ENCODE data around the gene RRM1. TPM values are rescaled to one million over a fixed set of nuclear protein-coding genes. Genes with fewer than 3 reads are reported as not detected.
"Not testable (repeated sequence)": the region's sequence is repeated elsewhere in the genome, so short reads cannot be mapped to it uniquely, and the experiment has no call there.

The RRM1 gene
- total RNA-seq, 8 experiments from 2014 or later = 8.7 to 104 (median 38.4) TPM

DNA sequence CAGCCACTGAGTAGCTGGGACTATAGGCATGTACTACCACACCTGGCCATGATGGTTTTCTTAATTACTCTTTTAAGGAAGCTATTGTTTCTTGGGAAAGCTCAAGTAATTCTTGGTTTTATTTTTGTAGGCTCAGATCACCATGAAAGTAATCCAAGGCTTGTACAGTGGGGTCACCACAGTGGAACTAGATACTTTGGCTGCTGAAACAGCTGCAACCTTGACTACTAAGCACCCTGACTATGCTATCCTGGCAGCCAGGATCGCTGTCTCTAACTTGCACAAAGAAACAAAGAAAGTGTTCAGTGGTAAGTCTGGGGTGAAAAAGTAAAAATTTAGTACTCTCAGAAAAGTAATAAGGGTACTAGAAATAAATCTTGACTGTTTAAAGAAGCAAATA, 11.3 kb downstream of the RRM1 start:
- no peak overlapping the region for H3K4me3 ChIP-seq
- in situ Hi-C loops (cut with MboI; ENCODE audit: low pct_unique_long_range_greater_than_20kb in 2 of 9, low sequenced_read_pairs in 9 of 9, unreplicated experiment in 9 of 9) = no loop called here
- H3K4me1 ChIP-seq (replicated peaks in 1 of 2) = no peaks in the 10 kb centered on the region
- H3K27ac ChIP-seq = no peak overlapping the region
- WGBS, 10 experiments = 100% methylated on average over 1 of the region's 1 CpG; no CpG with 5 or more reads in 5 of the 10 experiments
- no peak for ATAC-seq (replicated peaks in 6 of 8)

DNA sequence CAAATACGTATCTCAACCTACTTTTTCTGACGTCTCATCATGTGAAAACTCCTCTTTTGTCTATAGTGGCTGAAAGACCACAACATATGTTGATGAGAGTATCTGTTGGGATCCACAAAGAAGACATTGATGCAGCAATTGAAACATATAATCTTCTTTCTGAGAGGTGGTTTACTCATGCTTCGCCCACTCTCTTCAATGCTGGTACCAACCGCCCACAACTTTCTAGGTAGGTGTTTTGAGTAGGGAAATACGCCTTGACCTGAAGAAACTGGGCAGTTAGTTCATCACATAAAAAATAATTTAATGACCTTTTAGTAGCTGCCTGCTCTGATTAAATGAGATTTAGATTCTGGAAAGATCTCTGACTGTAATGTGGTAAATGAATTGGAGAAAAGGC, 17.2 kb downstream of the RRM1 start:
- in situ Hi-C loops (cut with MboI; ENCODE audit: low pct_unique_long_range_greater_than_20kb in 2 of 9, low sequenced_read_pairs in 9 of 9, unreplicated experiment in 9 of 9) = no loop called here
- WGBS, 10 experiments = 80 to 100% (median 94%) methylated on average over 1 to 5 of the region's 5 CpGs; no CpG with 5 or more reads in 2 of the 10 experiments
- no peak overlapping the region for H3K27ac ChIP-seq
- no peak overlapping the region for H3K4me3 ChIP-seq
- ATAC-seq (replicated peaks in 6 of 8) = no peak
- H3K4me1 ChIP-seq (replicated peaks in 1 of 2) = no peaks in the 10 kb centered on the region

DNA sequence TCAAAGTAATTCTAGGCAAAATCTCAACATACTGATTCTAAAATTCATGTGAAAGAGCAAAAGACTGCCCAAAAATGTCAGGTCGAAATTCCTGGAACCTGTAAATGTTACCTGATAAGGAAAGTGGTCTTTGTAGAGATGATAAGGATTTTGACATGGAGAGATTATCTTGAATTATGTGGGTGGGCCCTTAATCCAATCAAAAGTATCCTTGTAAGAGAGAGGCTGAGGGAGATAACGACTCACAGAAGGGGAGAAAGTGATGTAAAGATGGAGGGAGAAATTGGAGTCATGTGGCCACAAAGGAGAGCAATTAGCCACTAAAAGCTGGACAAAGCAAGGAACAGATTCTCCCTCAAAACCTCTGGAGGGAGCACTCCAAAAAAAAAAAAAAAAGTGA, 20.5 kb downstream of the RRM1 start:
- no peak overlapping the region for H3K27ac ChIP-seq
- no peak for ATAC-seq (replicated peaks in 6 of 8)
- 87 to 100% (median 100%) methylated on average over 1 to 2 of the region's 2 CpGs for WGBS, 10 experiments
- in situ Hi-C loops (cut with MboI; ENCODE audit: low pct_unique_long_range_greater_than_20kb in 2 of 9, low sequenced_read_pairs in 9 of 9, unreplicated experiment in 9 of 9) = no loop called here
- no peaks in the 10 kb centered on the region for H3K4me1 ChIP-seq (replicated peaks in 1 of 2)
- no peak overlapping the region for H3K4me3 ChIP-seq

DNA sequence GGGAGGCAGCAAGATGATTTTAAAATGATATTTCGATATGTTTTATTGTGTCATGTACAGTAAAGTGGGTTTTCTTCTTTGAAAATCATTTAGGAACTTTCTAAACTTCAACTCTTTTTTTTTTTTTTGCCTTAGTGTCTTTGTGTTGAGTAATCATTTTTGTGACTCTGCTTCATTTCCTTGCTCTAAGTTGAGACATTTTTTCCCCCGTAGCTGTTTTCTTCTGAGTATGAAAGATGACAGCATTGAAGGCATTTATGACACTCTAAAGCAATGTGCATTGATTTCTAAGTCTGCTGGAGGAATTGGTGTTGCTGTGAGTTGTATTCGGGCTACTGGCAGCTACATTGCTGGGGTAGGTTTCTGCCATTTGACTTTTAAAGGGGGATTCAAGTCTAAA, 23.5 kb downstream of the RRM1 start:
- no peak overlapping the region for H3K27ac ChIP-seq
- no peak overlapping the region for H3K4me3 ChIP-seq
- ATAC-seq (replicated peaks in 6 of 8) = peak in 1 of 8 experiments; percentile 19
- no peaks in the 10 kb centered on the region for H3K4me1 ChIP-seq (replicated peaks in 1 of 2)
- WGBS, 10 experiments = 23 to 100% (median 87%) methylated on average over 1 to 3 of the region's 3 CpGs
- in situ Hi-C loops (cut with MboI; ENCODE audit: low pct_unique_long_range_greater_than_20kb in 2 of 9, low sequenced_read_pairs in 9 of 9, unreplicated experiment in 9 of 9) = no loop called here

DNA sequence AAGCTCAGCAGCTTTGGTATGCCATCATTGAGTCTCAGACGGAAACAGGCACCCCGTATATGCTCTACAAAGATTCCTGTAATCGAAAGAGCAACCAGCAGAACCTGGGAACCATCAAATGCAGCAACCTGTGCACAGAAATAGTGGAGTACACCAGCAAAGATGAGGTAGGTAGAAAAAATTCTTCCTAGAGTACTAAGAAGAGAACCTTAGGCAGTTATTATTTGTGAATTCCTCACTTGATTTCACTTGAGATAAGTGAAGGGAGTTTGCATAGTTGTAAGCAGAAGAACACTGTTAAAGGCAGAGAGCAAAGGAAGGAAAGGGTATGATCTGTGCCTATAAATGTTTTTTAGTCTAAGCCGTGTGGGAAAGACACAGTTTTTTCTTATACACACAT, 28.6 kb downstream of the RRM1 start:
- Histone ChIP-seq H3K4me1 (replicated peaks in 1 of 2) (no peaks in the 10 kb centered on the region), H3K4me3 (no peak overlapping the region), H3K27ac (no peak overlapping the region)
- ATAC-seq (replicated peaks in 6 of 8) = no peak
- in situ Hi-C loops (cut with MboI; ENCODE audit: low pct_unique_long_range_greater_than_20kb in 2 of 9, low sequenced_read_pairs in 9 of 9, unreplicated experiment in 9 of 9) = no loop called here
- WGBS, 10 experiments = 87 to 100% (median 98%) methylated on average over 1 to 4 of the region's 4 CpGs; no CpG with 5 or more reads in 1 of the 10 experiments

DNA sequence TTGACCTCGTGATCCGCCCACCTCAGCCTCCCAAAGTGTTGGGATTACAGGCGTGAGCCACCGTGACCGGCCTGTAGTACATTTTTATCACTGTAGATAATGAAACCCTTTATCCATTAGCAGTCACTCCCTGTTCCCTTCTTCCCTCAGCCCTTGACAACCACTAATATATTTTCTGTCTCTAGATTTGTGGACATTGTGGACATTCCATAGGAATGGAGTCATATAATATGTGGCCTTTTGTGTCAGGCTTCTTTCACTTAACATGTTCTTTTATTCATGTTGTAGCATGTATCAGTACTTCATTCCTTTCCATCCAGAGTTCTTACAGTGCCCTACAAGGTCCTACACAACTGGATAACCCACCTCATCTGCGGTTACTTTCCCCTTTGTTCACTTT, 30.5 kb downstream of the RRM1 start:
- Histone ChIP-seq H3K4me3 (no peak overlapping the region), H3K4me1 (replicated peaks in 1 of 2) (no peaks in the 10 kb centered on the region), H3K27ac (no peak overlapping the region)
- no peak for ATAC-seq (replicated peaks in 6 of 8)
- WGBS, 10 experiments = 80 to 100% (median 100%) methylated on average over 1 to 4 of the region's 6 CpGs; no CpG with 5 or more reads in 1 of the 10 experiments
- in situ Hi-C loops (cut with MboI; ENCODE audit: low pct_unique_long_range_greater_than_20kb in 2 of 9, low sequenced_read_pairs in 9 of 9, unreplicated experiment in 9 of 9) = no loop called here

DNA sequence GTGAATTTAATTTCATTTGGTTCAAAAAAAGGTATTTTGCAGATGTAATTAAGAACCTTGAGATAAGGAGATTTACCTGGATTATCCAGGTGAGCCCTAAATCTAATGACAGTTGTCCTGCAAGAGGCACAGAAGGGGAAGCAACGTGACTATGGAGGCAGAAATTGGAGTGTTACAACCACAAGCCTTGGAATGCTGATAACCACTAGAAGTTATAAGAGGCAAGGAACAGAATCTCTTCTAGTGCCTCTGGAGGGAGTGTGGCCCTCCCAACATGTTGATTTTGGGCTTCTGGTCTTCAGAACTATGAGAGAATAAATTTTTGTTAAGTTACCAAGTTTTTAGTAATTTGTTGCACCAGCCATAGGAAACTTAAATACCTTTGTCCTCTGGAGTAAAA, 32.8 kb downstream of the RRM1 start:
- Histone ChIP-seq H3K27ac (no peak overlapping the region), H3K4me3 (no peak overlapping the region), H3K4me1 (replicated peaks in 1 of 2) (no peaks in the 10 kb centered on the region)
- 43 to 100% (median 94%) methylated on average over 1 of the region's 1 CpG; no CpG with 5 or more reads in 4 of the 10 experiments for WGBS, 10 experiments
- in situ Hi-C loops (cut with MboI; ENCODE audit: low pct_unique_long_range_greater_than_20kb in 2 of 9, low sequenced_read_pairs in 9 of 9, unreplicated experiment in 9 of 9) = no loop called here
- ATAC-seq (replicated peaks in 6 of 8) = no peak

DNA sequence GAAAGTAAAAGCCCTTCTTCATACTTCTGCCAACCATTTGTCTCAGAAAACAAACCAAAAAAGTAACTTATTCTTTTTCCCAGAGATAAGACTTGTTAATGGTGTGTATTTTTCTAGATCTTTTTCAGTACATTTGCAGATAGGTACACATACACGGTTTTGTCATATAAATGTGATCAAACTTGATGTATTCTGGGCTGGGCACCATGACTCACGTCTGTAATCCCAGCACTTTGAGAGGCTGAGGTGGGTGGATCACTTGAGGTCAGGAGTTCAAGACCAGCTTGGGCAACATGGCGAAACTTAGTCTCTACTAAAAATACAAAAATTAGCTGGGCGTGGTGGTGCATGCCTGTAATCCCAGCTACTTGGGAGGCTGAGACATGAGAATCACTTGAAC, 35.6 kb downstream of the RRM1 start:
- WGBS, 10 experiments = 59 to 100% (median 92%) methylated on average over 1 to 3 of the region's 4 CpGs; no CpG with 5 or more reads in 2 of the 10 experiments
- ATAC-seq (replicated peaks in 6 of 8) = peak in 2 of 8 experiments; percentile 28 to 52
- in situ Hi-C loops (cut with MboI; ENCODE audit: low pct_unique_long_range_greater_than_20kb in 2 of 9, low sequenced_read_pairs in 9 of 9, unreplicated experiment in 9 of 9); H3K4me3 ChIP-seq; H3K4me1 ChIP-seq (replicated peaks in 1 of 2); H3K27ac ChIP-seq: not testable (repeated sequence)

DNA sequence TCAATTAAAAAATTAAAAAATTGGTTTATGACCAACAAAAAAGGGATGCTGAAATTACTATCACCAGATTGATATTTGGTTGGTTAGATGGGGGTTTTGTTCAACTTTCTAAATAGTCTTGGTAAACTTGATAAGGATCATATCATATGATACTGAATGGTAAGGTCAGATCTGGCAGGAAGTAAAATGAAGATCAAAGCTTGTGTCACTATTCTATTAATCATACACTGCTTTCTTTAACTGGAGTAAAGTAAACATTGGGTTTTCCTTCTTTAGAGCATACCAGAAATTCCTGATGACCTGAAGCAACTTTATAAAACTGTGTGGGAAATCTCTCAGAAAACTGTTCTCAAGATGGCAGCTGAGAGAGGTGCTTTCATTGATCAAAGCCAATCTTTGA, 40.2 kb downstream of the RRM1 start:
- no peak for ATAC-seq (replicated peaks in 6 of 8)
- H3K27ac ChIP-seq = no peak overlapping the region
- H3K4me1 ChIP-seq (replicated peaks in 1 of 2) = no peaks in the 10 kb centered on the region
- H3K4me3 ChIP-seq = no peak overlapping the region
- in situ Hi-C loops (cut with MboI; ENCODE audit: low pct_unique_long_range_greater_than_20kb in 2 of 9, low sequenced_read_pairs in 9 of 9, unreplicated experiment in 9 of 9) = no loop called here

DNA sequence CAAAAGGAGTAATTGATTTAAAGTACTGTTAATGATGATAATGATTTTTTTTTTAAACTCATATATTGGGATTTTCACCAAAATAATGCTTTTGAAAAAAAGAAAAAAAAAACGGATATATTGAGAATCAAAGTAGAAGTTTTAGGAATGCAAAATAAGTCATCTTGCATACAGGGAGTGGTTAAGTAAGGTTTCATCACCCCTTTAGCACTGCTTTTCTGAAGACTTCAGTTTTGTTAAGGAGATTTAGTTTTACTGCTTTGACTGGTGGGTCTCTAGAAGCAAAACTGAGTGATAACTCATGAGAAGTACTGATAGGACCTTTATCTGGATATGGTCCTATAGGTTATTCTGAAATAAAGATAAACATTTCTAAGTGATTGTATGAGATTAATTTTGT, 43.9 kb downstream of the RRM1 start:
- WGBS, 10 experiments = 40 to 100% (median 93%) methylated on average over 1 of the region's 1 CpG; no CpG with 5 or more reads in 1 of the 10 experiments
- Histone ChIP-seq H3K4me1 (replicated peaks in 1 of 2) (no peaks in the 10 kb centered on the region), H3K27ac (no peak overlapping the region), H3K4me3 (no peak overlapping the region)
- in situ Hi-C loops (cut with MboI; ENCODE audit: low pct_unique_long_range_greater_than_20kb in 2 of 9, low sequenced_read_pairs in 9 of 9, unreplicated experiment in 9 of 9) = no loop called here
- peak in 2 of 8 experiments; percentile 53 to 75 for ATAC-seq (replicated peaks in 6 of 8)

DNA sequence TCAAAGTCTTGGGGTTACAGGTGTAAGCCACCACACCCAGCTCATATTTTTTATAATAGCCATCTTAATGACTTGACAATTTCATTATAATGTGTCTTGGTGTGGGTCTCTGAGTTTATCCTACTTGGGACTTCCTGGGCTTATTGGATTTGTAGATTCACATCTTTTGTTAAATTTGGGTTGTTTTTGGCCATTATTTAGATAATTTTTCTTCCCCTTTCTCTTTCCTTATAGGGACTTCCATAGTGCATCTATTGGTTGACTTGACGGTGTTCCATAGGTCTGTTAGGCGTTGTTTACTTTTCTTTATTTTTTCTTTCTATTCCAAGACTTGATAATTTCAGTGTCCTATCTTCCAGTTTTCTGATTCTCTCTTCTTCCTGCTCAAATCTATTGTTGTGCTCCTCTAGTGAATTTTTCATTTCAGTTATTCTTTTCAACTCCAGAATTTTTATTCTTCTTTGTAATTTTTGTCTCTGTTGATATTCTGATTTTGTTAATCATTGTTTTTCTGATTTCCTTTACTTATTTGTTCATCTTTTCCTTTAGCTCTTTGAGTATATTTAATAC, 45.6 kb downstream of the RRM1 start:
- in situ Hi-C loops (cut with MboI; ENCODE audit: low pct_unique_long_range_greater_than_20kb in 2 of 9, low sequenced_read_pairs in 9 of 9, unreplicated experiment in 9 of 9) = no loop called here
- Histone ChIP-seq H3K4me1 (replicated peaks in 1 of 2) (no peaks in the 10 kb centered on the region), H3K4me3 (no peak overlapping the region), H3K27ac (no peak overlapping the region)
- 90 to 100% (median 98%) methylated on average over 1 to 2 of the region's 2 CpGs; no CpG with 5 or more reads in 1 of the 10 experiments for WGBS, 10 experiments
- no peak for ATAC-seq (replicated peaks in 6 of 8)

DNA sequence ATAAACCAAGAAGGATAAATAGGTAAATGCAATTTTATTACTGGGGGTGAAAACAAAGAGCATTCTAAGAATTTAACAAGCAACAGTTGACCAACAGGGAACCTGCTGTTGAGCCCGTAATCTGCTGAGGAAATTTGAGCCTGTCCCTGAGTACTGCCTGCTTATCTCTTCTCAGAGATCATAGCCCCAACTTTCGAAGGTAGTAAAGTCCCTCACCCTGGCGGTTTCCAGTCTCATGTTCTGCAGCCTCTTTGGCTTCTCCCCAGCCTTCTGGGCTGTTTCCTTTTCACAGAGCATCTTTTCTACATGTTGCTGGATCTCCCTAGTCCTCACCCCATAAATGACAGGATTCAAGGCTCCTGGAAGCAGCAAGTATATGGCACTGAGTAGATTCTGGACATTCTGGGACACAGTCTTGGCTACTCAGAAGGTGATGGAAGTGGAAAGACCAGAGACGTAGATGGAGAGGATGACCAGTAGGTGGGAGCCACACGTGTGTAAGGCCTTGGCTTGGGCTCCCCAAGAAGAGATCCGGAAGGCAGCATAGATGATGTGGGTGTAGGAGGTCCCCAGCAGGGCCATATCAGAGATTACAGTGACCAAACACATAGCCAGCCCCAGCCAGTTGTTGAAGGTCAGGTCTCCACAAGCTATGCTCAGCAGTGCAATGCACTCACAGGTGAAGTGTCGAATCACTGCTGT, 51.6 kb downstream of the RRM1 start:
- no peaks in the 10 kb centered on the region for H3K4me1 ChIP-seq (replicated peaks in 1 of 2)
- WGBS, 10 experiments = 50 to 100% (median 74%) methylated on average over 2 to 5 of the region's 7 CpGs; no CpG with 5 or more reads in 2 of the 10 experiments
- no peak overlapping the region for H3K27ac ChIP-seq
- in situ Hi-C loops (cut with MboI; ENCODE audit: low pct_unique_long_range_greater_than_20kb in 2 of 9, low sequenced_read_pairs in 9 of 9, unreplicated experiment in 9 of 9) = no loop called here
- no peak for ATAC-seq (replicated peaks in 6 of 8)
- H3K4me3 ChIP-seq = no peak overlapping the region

DNA sequence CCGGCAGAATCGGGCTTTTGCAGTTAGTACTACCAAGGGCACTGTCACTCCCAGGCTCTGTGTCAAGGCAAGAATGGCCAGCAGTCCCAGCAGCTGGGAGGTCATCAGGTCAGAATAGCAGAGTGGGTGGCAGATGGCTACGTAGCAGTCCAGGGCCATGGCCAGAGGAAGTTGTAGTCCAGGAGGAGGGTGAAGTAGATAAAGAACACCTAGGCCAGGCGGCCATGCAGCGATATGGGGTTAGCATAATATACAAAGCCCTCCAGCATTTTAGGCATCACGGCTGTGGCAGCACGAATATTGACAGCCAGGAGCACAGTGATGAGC, 52.1 kb downstream of the RRM1 start:
- no peak overlapping the region for H3K27ac ChIP-seq
- no peak for ATAC-seq (replicated peaks in 6 of 8)
- in situ Hi-C loops (cut with MboI; ENCODE audit: low pct_unique_long_range_greater_than_20kb in 2 of 9, low sequenced_read_pairs in 9 of 9, unreplicated experiment in 9 of 9) = no loop called here
- WGBS, 10 experiments = 80 to 100% (median 100%) methylated on average over 1 to 3 of the region's 7 CpGs; no CpG with 5 or more reads in 3 of the 10 experiments
- no peaks in the 10 kb centered on the region for H3K4me1 ChIP-seq (replicated peaks in 1 of 2)
- H3K4me3 ChIP-seq = no peak overlapping the region

DNA sequence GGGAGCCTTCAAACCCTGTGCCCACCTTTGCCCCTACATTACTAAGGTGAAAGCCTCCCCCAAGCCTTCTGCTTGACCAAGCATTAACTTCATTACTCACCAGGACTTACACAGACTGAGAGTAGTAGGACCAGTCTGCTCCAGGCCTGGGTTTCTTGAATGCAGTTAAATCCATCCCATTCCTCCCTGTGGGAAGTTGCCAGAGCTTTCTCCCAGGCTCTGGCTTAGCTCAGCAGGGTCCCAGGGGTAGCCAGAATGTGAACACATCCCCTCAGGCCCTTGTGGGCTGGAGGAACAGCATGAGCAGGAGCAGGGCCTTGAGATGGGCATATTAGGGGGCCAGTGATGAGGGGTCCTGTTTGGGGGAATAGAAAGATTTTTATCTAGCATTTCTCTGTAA, 59.9 kb downstream of the RRM1 start:
- ATAC-seq (replicated peaks in 6 of 8) = no peak
- in situ Hi-C loops (cut with MboI; ENCODE audit: low pct_unique_long_range_greater_than_20kb in 2 of 9, low sequenced_read_pairs in 9 of 9, unreplicated experiment in 9 of 9) = no loop called here

More for the DNA sequence above, 59.9 kb downstream of the RRM1 start:
- H3K4me1 ChIP-seq (replicated peaks in 1 of 2) = no peaks in the 10 kb centered on the region
- H3K4me3 ChIP-seq = no peak overlapping the region
- H3K27ac ChIP-seq = no peak overlapping the region

Data from motor neuron (in vitro differentiated cells).